Thoracic aorta (tissue), 2 donors: ENCODE data around the gene ZP1. TPM values are rescaled to one million over a fixed set of nuclear protein-coding genes. Genes with fewer than 3 reads are reported as not detected.

ENCODE experiments used
- ATAC-seq: fragments of 150-250 bp; one replicate; pipeline ENCODE4 v1.8.0; 2017; ENCODE audit warnings: low read depth; ENCODE audit not compliant: insufficient number of reproducible peaks, low FRiP score
- DNase-seq: peaks from one replicate; pipeline ENCODE4 v3.0.0-alpha.2; 2020; ENCODE audit warnings: low spot score
- H3K27ac ChIP-seq, 2 donors: fragments of 200-600 bp; sonication (generic); 1 replicate in 1 of 2; 2 replicates in 1 of 2; pipeline ENCODE4 v1.5.1; 2016; ENCODE audit warnings: mild to moderate bottlenecking in 2 of 2, moderate library complexity in 2 of 2
- H3K27me3 ChIP-seq: fragments of 200-600 bp; sonication (generic); replicated peaks from 2 replicates; pipeline ENCODE4 v1.6.0; 2016; ENCODE audit warnings: mild to moderate bottlenecking; ENCODE audit not compliant: insufficient read depth
- H3K36me3 ChIP-seq: fragments of 200-600 bp; sonication (generic); one replicate; pipeline ENCODE4 v1.5.1; 2016
- H3K4me1 ChIP-seq, 2 donors: fragments of 200-600 bp; sonication (generic); 1 replicate in 1 of 2; 2 replicates in 1 of 2; pipeline versions ENCODE4 v1.5.1 to v1.6.0; 2016; ENCODE audit warnings: low read depth in 2 of 2, mild to moderate bottlenecking in 1 of 2; ENCODE audit not compliant: control insufficient read depth in 1 of 2
- H3K4me3 ChIP-seq: fragments of 200-600 bp; sonication (generic); 2 replicates; pipeline ENCODE4 v1.5.1; 2016; ENCODE audit warnings: mild to moderate bottlenecking
- H3K9me3 ChIP-seq: fragments of 200-600 bp; sonication (generic); 2 replicates; pipeline ENCODE4 v1.5.1; 2016
- total RNA-seq, 2 donors: library from RNA; depleted of rRNA; stranded (reverse); fragments of >200 nt; gene quantifications; one replicate each; pipeline versions ENCODE4 v1.1.0 to v1.2.3, GENCODE V29; 2016
- TF ChIP-seq, protein P1 (sequence below): fragments of 200-600 bp; sonication (generic); IDR thresholded peaks from one replicate; pipeline ENCODE4 v1.5.1; 2019; ENCODE audit warnings: antibody characterized with exemption

ZP1 gene
- total RNA-seq, 2 donors from 2014 or later = not detected

DNA sequence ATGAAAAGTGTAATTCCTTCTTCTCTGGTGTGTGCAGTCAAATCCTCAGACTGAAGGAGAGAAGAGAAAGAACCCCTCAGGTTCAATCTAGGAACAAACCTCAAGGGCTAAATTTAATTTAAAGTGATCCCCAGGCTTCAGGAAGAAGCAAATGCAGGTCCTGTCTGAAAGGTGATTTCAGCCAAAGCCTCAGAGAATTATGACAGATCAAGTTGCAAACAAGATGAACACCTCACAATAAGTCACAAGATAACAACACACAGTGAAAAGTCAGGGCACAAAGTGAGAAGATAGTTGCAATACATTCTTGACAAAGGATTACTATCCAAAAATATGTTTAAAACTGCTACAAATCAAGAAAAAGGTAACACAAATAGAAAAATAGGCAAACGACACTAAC, 11.8 kb downstream of the ZP1 start:
- peak overlapping the region; percentile 67 to 76 for H3K27ac ChIP-seq
- TF ChIP-seq, protein P1, sequence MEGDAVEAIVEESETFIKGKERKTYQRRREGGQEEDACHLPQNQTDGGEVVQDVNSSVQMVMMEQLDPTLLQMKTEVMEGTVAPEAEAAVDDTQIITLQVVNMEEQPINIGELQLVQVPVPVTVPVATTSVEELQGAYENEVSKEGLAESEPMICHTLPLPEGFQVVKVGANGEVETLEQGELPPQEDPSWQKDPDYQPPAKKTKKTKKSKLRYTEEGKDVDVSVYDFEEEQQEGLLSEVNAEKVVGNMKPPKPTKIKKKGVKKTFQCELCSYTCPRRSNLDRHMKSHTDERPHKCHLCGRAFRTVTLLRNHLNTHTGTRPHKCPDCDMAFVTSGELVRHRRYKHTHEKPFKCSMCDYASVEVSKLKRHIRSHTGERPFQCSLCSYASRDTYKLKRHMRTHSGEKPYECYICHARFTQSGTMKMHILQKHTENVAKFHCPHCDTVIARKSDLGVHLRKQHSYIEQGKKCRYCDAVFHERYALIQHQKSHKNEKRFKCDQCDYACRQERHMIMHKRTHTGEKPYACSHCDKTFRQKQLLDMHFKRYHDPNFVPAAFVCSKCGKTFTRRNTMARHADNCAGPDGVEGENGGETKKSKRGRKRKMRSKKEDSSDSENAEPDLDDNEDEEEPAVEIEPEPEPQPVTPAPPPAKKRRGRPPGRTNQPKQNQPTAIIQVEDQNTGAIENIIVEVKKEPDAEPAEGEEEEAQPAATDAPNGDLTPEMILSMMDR = no peak

GRCh38 chr11:60879971-60880588, 12.7 kb downstream of the ZP1 start:
- Histone ChIP-seq H3K9me3 (no peaks in the 10 kb centered on the region), H3K36me3 (peaks cover 7% of the 10 kb centered on the region), H3K27ac (no peak overlapping the region), H3K4me3 (no peak overlapping the region), H3K4me1 (peaks cover 12 to 14% of the 10 kb centered on the region in 2 donors), H3K27me3 (no peaks in the 10 kb centered on the region)
- ATAC-seq (no peak), DNase-seq (no peak)
- TF ChIP-seq, protein P1 = no peak

More for the DNA sequence above, 11.8 kb downstream of the ZP1 start:
- ATAC-seq (no peak), DNase-seq (no peak)
- H3K4me3 ChIP-seq = no peak overlapping the region
- H3K9me3 ChIP-seq = no peaks in the 10 kb centered on the region
- peaks cover 12 to 14% of the 10 kb centered on the region in 2 donors for H3K4me1 ChIP-seq
- no peaks in the 10 kb centered on the region for H3K27me3 ChIP-seq
- H3K36me3 ChIP-seq = peaks cover 7% of the 10 kb centered on the region

DNA sequence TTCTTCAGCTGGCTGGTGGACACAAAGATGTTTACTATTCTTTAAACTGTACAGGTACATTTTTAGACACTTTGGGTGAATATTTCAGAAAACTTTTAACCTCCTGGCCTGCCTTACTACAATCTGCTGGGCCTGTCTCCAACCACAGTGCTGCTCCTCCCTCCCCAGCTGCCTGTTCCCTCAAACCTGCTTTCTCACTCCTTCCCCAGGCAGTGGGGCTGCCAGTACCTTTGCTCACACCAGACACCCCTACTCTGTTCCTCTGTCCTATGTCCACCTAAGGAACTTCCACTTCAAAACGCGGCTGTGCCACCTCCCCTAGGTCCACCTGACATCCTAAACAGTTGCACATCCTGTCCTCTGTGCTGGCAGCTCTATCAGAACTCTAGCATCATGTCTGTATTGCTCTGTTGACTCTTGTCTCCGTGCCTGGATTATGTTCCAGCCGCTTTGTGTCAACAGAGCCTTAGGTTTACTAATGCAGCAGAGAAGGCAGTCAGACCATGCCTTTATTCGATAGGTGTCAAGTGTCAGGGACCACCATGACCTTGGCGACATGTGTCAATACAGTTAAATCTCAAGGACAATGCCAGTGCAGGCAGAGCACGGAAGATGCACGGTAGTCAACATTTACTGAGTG, 13.4 kb downstream of the ZP1 start:
- DNase-seq (no peak), ATAC-seq (no peak)
- H3K9me3 ChIP-seq = no peaks in the 10 kb centered on the region
- H3K4me1 ChIP-seq = peaks cover 12 to 14% of the 10 kb centered on the region in 2 donors
- peaks cover 7% of the 10 kb centered on the region for H3K36me3 ChIP-seq
- H3K27me3 ChIP-seq = no peaks in the 10 kb centered on the region
- TF ChIP-seq, protein P1 = no peak
- no peak overlapping the region for H3K27ac ChIP-seq
- H3K4me3 ChIP-seq = no peak overlapping the region

- no peak for DNase-seq
Measured at GRCh38 chr11:60887556-60887955, 20.2 kb downstream of the ZP1 start.

DNA sequence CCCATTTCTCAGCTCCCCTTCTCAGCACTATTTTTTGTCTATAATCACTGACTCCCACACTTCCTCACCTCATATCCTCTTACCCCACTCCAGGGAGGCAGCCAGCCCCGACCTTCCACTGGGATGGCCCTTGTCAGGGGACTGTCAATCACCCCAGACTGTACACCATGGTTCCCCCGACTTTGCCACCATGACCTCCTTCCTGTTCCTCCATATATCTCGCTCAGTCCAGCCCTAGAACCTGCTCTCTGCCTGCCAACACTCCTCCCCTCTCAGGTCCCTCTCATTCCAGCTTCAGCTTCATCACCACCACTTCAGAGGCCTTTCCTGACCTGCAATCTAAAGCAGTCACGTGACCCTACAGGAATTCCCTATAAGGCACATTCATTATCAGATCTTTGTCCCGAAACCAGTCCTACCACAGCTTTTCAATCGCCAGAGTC, 22.5 kb downstream of the ZP1 start:
- Histone ChIP-seq H3K9me3 (no peaks in the 10 kb centered on the region), H3K4me1 (no peaks in the 10 kb centered on the region), H3K27me3 (no peaks in the 10 kb centered on the region), H3K36me3 (peaks cover 8% of the 10 kb centered on the region), H3K27ac (no peak overlapping the region), H3K4me3 (no peak overlapping the region)
- TF ChIP-seq, protein P1 = no peak
- ATAC-seq = no peak
- DNase-seq = no peak

More at GRCh38 chr11:60887556-60887955, 20.2 kb downstream of the ZP1 start:
- no peaks in the 10 kb centered on the region for H3K4me1 ChIP-seq
- no peaks in the 10 kb centered on the region for H3K9me3 ChIP-seq
- ATAC-seq = no peak
- TF ChIP-seq, protein P1 = no peak
- H3K27ac ChIP-seq = no peak overlapping the region
- peaks cover 3% of the 10 kb centered on the region for H3K36me3 ChIP-seq
- H3K4me3 ChIP-seq = no peak overlapping the region
- H3K27me3 ChIP-seq = no peaks in the 10 kb centered on the region
